ENCODE results near the gene MLEC. TPM values are rescaled to one million over a fixed set of nuclear protein-coding genes. Genes with fewer than 3 reads are reported as not detected.

MLEC gene
- total RNA-seq, 1 experiment from 2014 or later = 88.3 TPM

DNA sequence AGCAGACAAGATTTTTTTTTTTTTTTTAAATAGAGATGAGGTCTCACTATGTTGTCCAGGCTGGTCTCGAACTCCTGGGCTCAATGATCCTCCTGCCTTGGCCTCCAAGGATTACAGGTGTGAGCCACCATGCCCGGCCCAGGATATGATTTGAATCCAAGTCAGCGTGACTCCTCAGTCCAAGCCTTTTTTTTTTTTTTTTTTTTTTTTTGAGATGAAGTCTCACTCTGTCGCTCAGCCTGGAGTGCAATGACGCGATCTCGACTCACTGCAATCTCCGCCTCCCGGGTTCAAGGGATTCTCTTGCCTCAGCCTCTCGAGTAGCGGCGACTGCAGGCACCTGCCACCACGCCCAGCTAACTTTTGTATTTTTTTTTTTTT lies 39.6 kb upstream of the MLEC start:
- Histone ChIP-seq H3K4me2 (ENCODE audit: low read depth, low read length, poor library complexity, severe bottlenecking) (peak overlapping the region; percentile 0), H3K27me3 (ENCODE audit: low read length) (no peaks in the 10 kb centered on the region)

GRCh38 chr12:120649442-120650232 lies 37.3 kb upstream of the MLEC start:
- peaks cover 10% of the 10 kb centered on the region for H3K4me1 ChIP-seq (ENCODE audit: low read length)
- H2AFZ ChIP-seq (ENCODE audit: low read length) = no peak overlapping the region

More for the DNA sequence above, 39.6 kb upstream of the MLEC start:
- no peaks in the 10 kb centered on the region for H3K36me3 ChIP-seq (ENCODE audit: insufficient read depth, low read length)
- H3K9me2 ChIP-seq (replicated peaks; ENCODE audit: insufficient read depth, low read length) = no peaks in the 10 kb centered on the region
- H3K9ac ChIP-seq (ENCODE audit: low read length) = no peak overlapping the region
- no peak overlapping the region for H2AFZ ChIP-seq (ENCODE audit: low read length)
- H3K4me3 ChIP-seq (ENCODE audit: low read length) = no peak overlapping the region
- H3K27ac ChIP-seq (ENCODE audit: low read length) = no peak overlapping the region
- no peak for DNase-seq
- H3K4me1 ChIP-seq (ENCODE audit: low read length) = peaks cover 16% of the 10 kb centered on the region
- H4K20me1 ChIP-seq (ENCODE audit: insufficient read depth, low read depth, low read length) = peaks cover 5% of the 10 kb centered on the region; the same call in 1 of the 2 replicates
- H3K79me2 ChIP-seq (ENCODE audit: low read length) = no peaks in the 10 kb centered on the region
- no peaks in the 10 kb centered on the region for H3K9me3 ChIP-seq (ENCODE audit: low read length)

GRCh38 chr12:120650233-120650690 lies 36.7 kb upstream of the MLEC start:
- Histone ChIP-seq H3K79me2 (ENCODE audit: low read length) (no peaks in the 10 kb centered on the region), H3K9me3 (ENCODE audit: low read length) (no peaks in the 10 kb centered on the region), H3K4me2 (ENCODE audit: low read depth, low read length, poor library complexity, severe bottlenecking) (no peak overlapping the region), H3K4me3 (ENCODE audit: low read length) (no peak overlapping the region), H4K20me1 (ENCODE audit: insufficient read depth, low read depth, low read length) (0 out of 2 replicates have a peak, but pooled peaks cover 5% of the 10 kb centered on the region), H3K9ac (ENCODE audit: low read length) (no peak overlapping the region), H3K27ac (ENCODE audit: low read length) (no peak overlapping the region), H2AFZ (ENCODE audit: low read length) (no peak overlapping the region), H3K27me3 (ENCODE audit: low read length) (no peaks in the 10 kb centered on the region), H3K36me3 (ENCODE audit: insufficient read depth, low read length) (no peaks in the 10 kb centered on the region), H3K9me2 (replicated peaks; ENCODE audit: insufficient read depth, low read length) (no peaks in the 10 kb centered on the region), H3K4me1 (ENCODE audit: low read length) (peaks cover 10% of the 10 kb centered on the region)
- no peak for DNase-seq

More at GRCh38 chr12:120649442-120650232, 37.3 kb upstream of the MLEC start:
- 0 out of 2 replicates have a peak, but pooled peaks cover 5% of the 10 kb centered on the region for H4K20me1 ChIP-seq (ENCODE audit: insufficient read depth, low read depth, low read length)
- no peaks in the 10 kb centered on the region for H3K79me2 ChIP-seq (ENCODE audit: low read length)
- no peaks in the 10 kb centered on the region for H3K36me3 ChIP-seq (ENCODE audit: insufficient read depth, low read length)
- no peak overlapping the region for H3K27ac ChIP-seq (ENCODE audit: low read length)
- H3K27me3 ChIP-seq (ENCODE audit: low read length) = no peaks in the 10 kb centered on the region
- H3K4me2 ChIP-seq (ENCODE audit: low read depth, low read length, poor library complexity, severe bottlenecking) = peak overlapping the region; percentile 46
- H3K9me2 ChIP-seq (replicated peaks; ENCODE audit: insufficient read depth, low read length) = no peaks in the 10 kb centered on the region
- no peak overlapping the region for H3K4me3 ChIP-seq (ENCODE audit: low read length)
- H3K9ac ChIP-seq (ENCODE audit: low read length) = no peak overlapping the region
- no peak for DNase-seq
- H3K9me3 ChIP-seq (ENCODE audit: low read length) = no peaks in the 10 kb centered on the region

GRCh38 chr12:120651821-120652220 lies 35.1 kb upstream of the MLEC start:
- Histone ChIP-seq H3K36me3 (ENCODE audit: insufficient read depth, low read length) (no peaks in the 10 kb centered on the region), H3K79me2 (ENCODE audit: low read length) (no peaks in the 10 kb centered on the region), H3K4me2 (ENCODE audit: low read depth, low read length, poor library complexity, severe bottlenecking) (no peak overlapping the region), H3K27ac (ENCODE audit: low read length) (no peak overlapping the region), H3K9me3 (ENCODE audit: low read length) (no peaks in the 10 kb centered on the region), H3K4me3 (ENCODE audit: low read length) (no peak overlapping the region), H3K4me1 (ENCODE audit: low read length) (peaks cover 10% of the 10 kb centered on the region), H2AFZ (ENCODE audit: low read length) (no peak overlapping the region), H3K9me2 (replicated peaks; ENCODE audit: insufficient read depth, low read length) (no peaks in the 10 kb centered on the region), H3K27me3 (ENCODE audit: low read length) (no peaks in the 10 kb centered on the region), H3K9ac (ENCODE audit: low read length) (no peak overlapping the region), H4K20me1 (ENCODE audit: insufficient read depth, low read depth, low read length) (0 out of 2 replicates have a peak, but pooled peaks cover 5% of the 10 kb centered on the region)
- no peak for DNase-seq

GRCh38 chr12:120652656-120653435 lies 34.1 kb upstream of the MLEC start:
- Histone ChIP-seq H3K36me3 (ENCODE audit: insufficient read depth, low read length) (no peaks in the 10 kb centered on the region), H3K4me1 (ENCODE audit: low read length) (peaks cover 6% of the 10 kb centered on the region), H3K4me2 (ENCODE audit: low read depth, low read length, poor library complexity, severe bottlenecking) (no peak overlapping the region), H4K20me1 (ENCODE audit: insufficient read depth, low read depth, low read length) (0 out of 2 replicates have a peak, but pooled peaks cover 5% of the 10 kb centered on the region), H3K27me3 (ENCODE audit: low read length) (no peaks in the 10 kb centered on the region), H3K79me2 (ENCODE audit: low read length) (no peaks in the 10 kb centered on the region), H2AFZ (ENCODE audit: low read length) (no peak overlapping the region), H3K4me3 (ENCODE audit: low read length) (no peak overlapping the region), H3K27ac (ENCODE audit: low read length) (no peak overlapping the region), H3K9me3 (ENCODE audit: low read length) (no peaks in the 10 kb centered on the region), H3K9ac (ENCODE audit: low read length) (no peak overlapping the region), H3K9me2 (replicated peaks; ENCODE audit: insufficient read depth, low read length) (no peaks in the 10 kb centered on the region)
- DNase-seq = no peak

DNA sequence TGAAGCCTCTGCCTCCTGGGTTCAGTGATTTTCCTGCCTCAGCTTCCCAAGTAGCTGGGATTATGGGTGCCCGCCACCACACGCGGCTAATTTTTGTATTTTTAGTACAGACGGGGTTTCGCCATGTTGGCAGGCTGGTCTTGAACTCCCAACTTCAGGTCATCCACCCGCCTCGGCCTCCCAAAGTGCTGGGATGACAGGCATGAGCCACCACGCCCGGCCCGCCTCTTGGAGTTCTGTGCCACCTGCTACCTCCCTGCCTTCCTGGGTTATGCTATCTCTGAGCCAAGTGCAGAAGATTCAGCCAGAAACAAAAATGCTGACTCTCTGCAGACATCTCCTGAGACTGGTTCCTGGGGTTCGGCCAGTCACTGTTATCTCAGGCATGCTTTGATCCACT lies 33.3 kb upstream of the MLEC start:
- 0 out of 2 replicates have a peak, but pooled peaks cover 5% of the 10 kb centered on the region for H4K20me1 ChIP-seq (ENCODE audit: insufficient read depth, low read depth, low read length)

GRCh38 chr12:120654656-120655055 lies 32.3 kb upstream of the MLEC start:
- H3K4me3 ChIP-seq (ENCODE audit: low read length) = no peak overlapping the region
- no peaks in the 10 kb centered on the region for H3K79me2 ChIP-seq (ENCODE audit: low read length)
- H3K27ac ChIP-seq (ENCODE audit: low read length) = no peak overlapping the region
- H3K4me2 ChIP-seq (ENCODE audit: low read depth, low read length, poor library complexity, severe bottlenecking) = no peak overlapping the region
- no peak overlapping the region for H2AFZ ChIP-seq (ENCODE audit: low read length)
- H3K36me3 ChIP-seq (ENCODE audit: insufficient read depth, low read length) = no peaks in the 10 kb centered on the region
- no peaks in the 10 kb centered on the region for H3K4me1 ChIP-seq (ENCODE audit: low read length)
- DNase-seq = no peak
- 0 out of 2 replicates have a peak, but pooled peaks cover 5% of the 10 kb centered on the region for H4K20me1 ChIP-seq (ENCODE audit: insufficient read depth, low read depth, low read length)
- no peaks in the 10 kb centered on the region for H3K9me2 ChIP-seq (replicated peaks; ENCODE audit: insufficient read depth, low read length)
- H3K27me3 ChIP-seq (ENCODE audit: low read length) = no peaks in the 10 kb centered on the region
- H3K9ac ChIP-seq (ENCODE audit: low read length) = no peak overlapping the region
- H3K9me3 ChIP-seq (ENCODE audit: low read length) = no peaks in the 10 kb centered on the region

More for the DNA sequence above, 33.3 kb upstream of the MLEC start:
- H3K27ac ChIP-seq (ENCODE audit: low read length) = no peak overlapping the region
- H3K4me3 ChIP-seq (ENCODE audit: low read length) = no peak overlapping the region
- no peak overlapping the region for H3K9ac ChIP-seq (ENCODE audit: low read length)
- DNase-seq = no peak
- H2AFZ ChIP-seq (ENCODE audit: low read length) = no peak overlapping the region
- H3K4me1 ChIP-seq (ENCODE audit: low read length) = peaks cover 6% of the 10 kb centered on the region
- H3K9me2 ChIP-seq (replicated peaks; ENCODE audit: insufficient read depth, low read length) = no peaks in the 10 kb centered on the region
- H3K36me3 ChIP-seq (ENCODE audit: insufficient read depth, low read length) = no peaks in the 10 kb centered on the region
- H3K27me3 ChIP-seq (ENCODE audit: low read length) = no peaks in the 10 kb centered on the region
- H3K4me2 ChIP-seq (ENCODE audit: low read depth, low read length, poor library complexity, severe bottlenecking) = no peak overlapping the region
- no peaks in the 10 kb centered on the region for H3K79me2 ChIP-seq (ENCODE audit: low read length)
- no peaks in the 10 kb centered on the region for H3K9me3 ChIP-seq (ENCODE audit: low read length)

DNA sequence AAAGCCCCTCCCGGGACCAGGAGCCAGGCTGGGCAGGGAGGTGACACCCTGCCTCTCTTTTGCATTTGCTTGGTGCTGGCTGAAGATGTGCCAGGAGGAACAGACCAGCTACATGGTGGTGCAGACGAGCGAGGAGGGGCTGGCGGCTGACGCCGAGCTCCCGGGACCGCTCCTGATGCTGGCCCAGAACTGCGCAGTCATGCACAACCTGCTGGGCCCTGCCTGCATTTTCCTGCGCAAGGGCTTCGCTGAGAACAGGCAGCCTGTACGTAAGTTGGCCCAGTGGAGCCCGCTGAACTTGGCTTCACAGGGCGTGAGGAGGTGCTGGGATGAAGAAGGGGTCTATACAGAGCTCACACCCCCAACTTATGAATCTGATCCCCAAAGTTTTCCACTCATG lies 30.9 kb upstream of the MLEC start:
- H3K4me2 ChIP-seq (ENCODE audit: low read depth, low read length, poor library complexity, severe bottlenecking) = no peak overlapping the region
- no peaks in the 10 kb centered on the region for H3K9me2 ChIP-seq (replicated peaks; ENCODE audit: insufficient read depth, low read length)
- H3K9me3 ChIP-seq (ENCODE audit: low read length) = no peaks in the 10 kb centered on the region
- H3K27me3 ChIP-seq (ENCODE audit: low read length) = no peaks in the 10 kb centered on the region
- no peaks in the 10 kb centered on the region for H3K4me1 ChIP-seq (ENCODE audit: low read length)
- no peaks in the 10 kb centered on the region for H3K79me2 ChIP-seq (ENCODE audit: low read length)
- no peak overlapping the region for H3K27ac ChIP-seq (ENCODE audit: low read length)
- H3K4me3 ChIP-seq (ENCODE audit: low read length) = no peak overlapping the region
- H4K20me1 ChIP-seq (ENCODE audit: insufficient read depth, low read depth, low read length) = 0 out of 2 replicates have a peak, but pooled peaks cover 5% of the 10 kb centered on the region
- no peak overlapping the region for H2AFZ ChIP-seq (ENCODE audit: low read length)
- no peak overlapping the region for H3K9ac ChIP-seq (ENCODE audit: low read length)
- no peak for DNase-seq
- H3K36me3 ChIP-seq (ENCODE audit: insufficient read depth, low read length) = no peaks in the 10 kb centered on the region

Measured in Karpas-422 (cell line).